Fibroblast of lung (primary cell): ENCODE data around the gene LARP4B. TPM values are rescaled to one million over a fixed set of nuclear protein-coding genes. Genes with fewer than 3 reads are reported as not detected.

Experiments used
- DNase-seq, 2 donors: peaks; one replicate each; pipeline versions ENCODE4 v3.0.0 to v3.0.0-alpha.2; 2010; ENCODE audit warnings: low read depth in 2 of 2
- H2AFZ ChIP-seq: 2 replicates; pipeline ENCODE4 v1.5.1; 2012; ENCODE audit warnings: low read length, control low read depth, inconsistent platforms
- H3K27ac ChIP-seq: 2 replicates; pipeline ENCODE4 v1.5.1; 2011; ENCODE audit warnings: low read length, control low read depth; ENCODE audit not compliant: insufficient read depth
- H3K27me3 ChIP-seq: 2 replicates; pipeline ENCODE4 v1.5.1; 2011; ENCODE audit warnings: mild to moderate bottlenecking, low read length; ENCODE audit not compliant: control insufficient read depth, insufficient read depth
- H3K36me3 ChIP-seq: 2 replicates; pipeline ENCODE4 v1.5.1; 2011; ENCODE audit warnings: low read length; ENCODE audit not compliant: control insufficient read depth, insufficient read depth
- H3K4me1 ChIP-seq: 2 replicates; pipeline ENCODE4 v1.5.1; 2011; ENCODE audit warnings: low read length; ENCODE audit not compliant: control insufficient read depth, insufficient read depth; ENCODE audit errors: extremely low read depth
- H3K4me2 ChIP-seq: 2 replicates; pipeline ENCODE4 v1.5.1; 2011; ENCODE audit warnings: low read length, control low read depth; ENCODE audit not compliant: insufficient read depth; ENCODE audit errors: extremely low read depth
- H3K4me3 ChIP-seq, 4 experiments: fragments of 200-600 bp in 1 of 4; sonication (generic) in 1 of 4; replicated peaks in 1 of 4; 2 replicates each; pipeline ENCODE4 v1.5.1; 2011 to 2016; ENCODE audit warnings: low read length in 4 of 4, low read depth in 3 of 4, mild to moderate bottlenecking in 3 of 4, control low read depth in 2 of 4, inconsistent platforms in 1 of 4, mixed read lengths in 1 of 4; ENCODE audit not compliant: insufficient read depth in 1 of 4; ENCODE audit errors: control extremely low read depth in 1 of 4
- H3K79me2 ChIP-seq: 2 replicates; pipeline ENCODE4 v1.5.1; 2012; ENCODE audit warnings: mild to moderate bottlenecking, low read length, inconsistent platforms; ENCODE audit not compliant: control insufficient read depth, insufficient read depth
- H3K9ac ChIP-seq: 2 replicates; pipeline ENCODE4 v1.5.1; 2011; ENCODE audit warnings: mild to moderate bottlenecking, low read length, control low read depth; ENCODE audit not compliant: insufficient read depth
- H3K9me3 ChIP-seq: 2 replicates; pipeline ENCODE4 v1.5.1; 2012; ENCODE audit warnings: low read depth, low read length; ENCODE audit not compliant: control insufficient read depth, insufficient read depth
- H4K20me1 ChIP-seq: 2 replicates; pipeline ENCODE4 v1.5.1; 2011; ENCODE audit warnings: low read length; ENCODE audit not compliant: control insufficient read depth, insufficient read depth; ENCODE audit errors: extremely low read depth
- CTCF ChIP-seq, 2 donors: IDR thresholded peaks in 1 of 2; conservative IDR thresholded peaks in 1 of 2; 1 replicate in 1 of 2; 2 replicates in 1 of 2; pipeline ENCODE4 v1.5.1; 2011 to 2012; ENCODE audit warnings: low read length in 2 of 2, control low read depth in 1 of 2, inconsistent platforms in 1 of 2, low read depth in 1 of 2, mild to moderate bottlenecking in 1 of 2
- EZH2 ChIP-seq: IDR thresholded peaks from 2 replicates; pipeline ENCODE4 v1.5.1; 2012; ENCODE audit warnings: low read length, control low read depth, mild to moderate bottlenecking; ENCODE audit errors: missing control alignments
- polyA plus RNA-seq, 2 donors: library from polyadenylated mRNA; depleted of rRNA in 1 of 2; stranded (reverse) in 1 of 2; unstranded in 1 of 2; fragments of >200 nt; gene quantifications; 2 replicates each; pipeline ENCODE4 v1.2.1, GENCODE V29; 2011 to 2012; ENCODE audit warnings: missing spikeins in 1 of 2
- total RNA-seq: library from RNA; depleted of rRNA; stranded (reverse); fragments of >200 nt; gene quantifications from 2 replicates; pipeline ENCODE4 v1.2.1, GENCODE V29; 2014

Gene LARP4B
- total and polyA plus RNA-seq, 2 donors (not counting 1 experiment from before 2014, with no cell fraction given) = 25.4 to 38.6 TPM

DNA sequence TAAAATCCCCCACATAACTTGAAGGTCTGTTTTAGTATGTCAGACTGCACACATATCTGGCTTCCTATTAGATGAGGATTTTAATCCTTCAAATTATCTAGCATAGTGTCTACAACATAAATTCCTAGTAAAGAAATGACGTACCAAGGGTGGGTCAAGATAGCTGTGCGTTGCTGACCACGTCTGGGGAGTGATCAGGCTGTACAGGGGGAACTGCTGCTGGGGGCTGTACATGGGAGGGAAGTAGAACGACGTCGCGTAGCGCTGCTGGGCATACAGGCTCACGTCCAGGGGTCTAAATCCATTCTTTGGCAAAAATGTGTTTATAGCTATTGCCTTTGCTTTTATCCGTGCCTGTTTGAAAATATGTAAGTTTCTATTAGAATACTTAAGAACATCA lies 102.3 kb downstream of the LARP4B start:
- DNase-seq = no peak
- Histone ChIP-seq H3K9ac (no peak overlapping the region), H3K4me2 (no peak overlapping the region), H4K20me1 (no peaks in the 10 kb centered on the region), H3K4me3 (no peak overlapping the region), H2AFZ (no peak overlapping the region), H3K27ac (no peak overlapping the region), H3K36me3 (peaks cover 16% of the 10 kb centered on the region), H3K27me3 (no peaks in the 10 kb centered on the region), H3K9me3 (no peaks in the 10 kb centered on the region), H3K4me1 (no peaks in the 10 kb centered on the region), H3K79me2 (peaks cover 3% of the 10 kb centered on the region)
- no peak for TF ChIP-seq CTCF (conservative IDR thresholded peaks at IDR 0.05 in 1 of 2, IDR thresholded peaks at IDR 0.05 in 1 of 2; ENCODE audit: low read depth in 1 of 2, low read length in 2 of 2)
- no peak for TF ChIP-seq EZH2

- Histone ChIP-seq H3K79me2 (no peaks in the 10 kb centered on the region), H2AFZ (no peak overlapping the region), H3K27ac (no peak overlapping the region), H3K9me3 (no peaks in the 10 kb centered on the region), H3K9ac (no peak overlapping the region), H3K27me3 (no peaks in the 10 kb centered on the region), H3K4me3 (no peak overlapping the region), H3K36me3 (peaks cover 23% of the 10 kb centered on the region), H3K4me1 (no peaks in the 10 kb centered on the region), H3K4me2 (no peak overlapping the region), H4K20me1 (no peaks in the 10 kb centered on the region)
- no peak for TF ChIP-seq EZH2
- TF ChIP-seq CTCF (conservative IDR thresholded peaks at IDR 0.05 in 1 of 2, IDR thresholded peaks at IDR 0.05 in 1 of 2; ENCODE audit: low read depth in 1 of 2, low read length in 2 of 2) = no peak
- DNase-seq = no peak
These were observed 103.3 kb downstream of the LARP4B start for GRCh38 chr10:828191-828590.

DNA sequence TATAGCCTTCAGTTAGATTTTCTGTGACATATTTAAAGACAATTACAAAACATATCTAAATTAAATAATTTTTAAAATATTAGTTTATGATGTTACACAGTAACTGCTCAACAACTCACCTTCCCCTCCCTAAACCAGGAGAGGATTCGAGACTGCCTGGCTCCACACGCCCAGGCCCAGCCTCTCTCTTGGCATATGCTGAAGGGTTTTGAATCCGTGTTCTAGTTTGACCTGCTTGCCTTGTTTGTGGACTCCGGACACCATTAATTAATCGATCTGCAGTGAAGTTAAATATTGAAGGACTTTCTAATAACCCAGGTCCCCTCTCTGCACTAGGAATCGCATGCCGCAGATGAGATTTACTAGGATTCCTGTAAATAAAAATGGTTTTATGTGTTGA lies 106.6 kb downstream of the LARP4B start:
- TF ChIP-seq EZH2 (no peak), CTCF (conservative IDR thresholded peaks at IDR 0.05 in 1 of 2, IDR thresholded peaks at IDR 0.05 in 1 of 2; ENCODE audit: low read depth in 1 of 2, low read length in 2 of 2) (no peak)
- Histone ChIP-seq H3K4me2 (no peak overlapping the region), H3K36me3 (peaks cover 36% of the 10 kb centered on the region)

More for the DNA sequence above, 106.6 kb downstream of the LARP4B start:
- no peak overlapping the region for H3K4me3 ChIP-seq
- no peak overlapping the region for H3K27ac ChIP-seq
- no peaks in the 10 kb centered on the region for H3K9me3 ChIP-seq
- H3K9ac ChIP-seq = no peak overlapping the region
- no peak for DNase-seq
- H4K20me1 ChIP-seq = no peaks in the 10 kb centered on the region
- no peaks in the 10 kb centered on the region for H3K79me2 ChIP-seq
- H2AFZ ChIP-seq = no peak overlapping the region
- H3K27me3 ChIP-seq = no peaks in the 10 kb centered on the region
- H3K4me1 ChIP-seq = no peaks in the 10 kb centered on the region
